CD4-positive, alpha-beta T cell treated with Interleukin-15 for 4 hours (primary cell): ENCODE measurements around the gene SEMA3G.

Experiments used
- DNase-seq: peaks from one replicate; pipeline ENCODE4 v3.0.0-alpha.2; 2020; ENCODE audit warnings: low spot score

Gene SEMA3G

DNA sequence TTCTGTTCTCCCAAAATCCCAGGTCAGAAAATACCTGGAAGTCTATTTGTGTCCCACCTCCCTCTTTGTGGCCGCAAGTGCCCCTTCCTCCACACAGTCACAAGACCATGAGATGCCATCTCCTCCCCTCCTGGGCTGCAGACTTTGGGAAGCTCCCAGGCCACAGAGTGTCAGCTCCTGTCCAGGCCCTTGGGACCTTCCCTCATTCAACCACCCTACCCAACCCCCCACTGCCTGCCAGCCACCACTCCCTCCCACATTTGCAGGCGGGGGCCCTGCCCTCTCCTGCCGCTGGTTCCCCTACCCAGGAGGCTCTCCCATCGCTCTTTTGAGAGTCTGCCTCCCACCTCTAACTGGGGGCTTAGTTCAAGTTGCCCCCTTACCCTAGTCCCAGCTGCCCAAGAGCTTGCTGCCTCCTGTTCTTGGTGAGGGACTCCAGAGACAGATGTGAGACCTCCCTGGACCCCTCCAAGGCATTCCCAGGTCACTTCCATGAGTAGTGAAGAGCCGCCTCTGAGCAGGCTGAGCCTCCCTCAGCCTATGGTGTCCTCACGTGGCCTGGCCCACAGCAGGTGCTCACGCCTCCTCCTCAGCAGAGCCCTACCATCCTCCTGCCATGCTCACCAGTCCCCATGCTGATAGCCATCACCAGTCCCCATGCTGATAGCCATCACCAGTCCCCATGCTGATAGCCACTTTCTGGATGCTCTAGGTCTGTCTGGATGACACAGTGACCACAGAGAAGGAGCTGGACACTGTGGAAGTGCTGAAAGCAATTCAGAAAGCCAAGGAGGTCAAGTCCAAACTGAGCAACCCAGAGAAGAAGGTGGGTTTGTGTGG lies 34.4 kb upstream of the SEMA3G start:
- no peak for DNase-seq

DNA sequence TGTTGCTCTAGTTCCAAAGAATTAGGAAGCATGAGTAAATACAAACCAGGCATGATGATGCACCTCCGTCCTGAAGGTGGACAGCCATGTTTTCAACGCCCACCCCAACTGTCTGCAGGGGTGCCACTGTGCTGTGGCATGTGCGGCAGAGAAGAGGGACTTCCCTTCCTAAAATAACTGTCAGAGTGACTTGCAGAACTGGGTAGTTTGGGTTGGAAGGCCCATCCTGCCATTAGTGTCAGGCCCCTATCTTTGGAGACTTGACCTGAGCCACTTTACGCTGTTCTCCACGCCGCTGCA lies 32.8 kb upstream of the SEMA3G start:
- no peak for DNase-seq

DNA sequence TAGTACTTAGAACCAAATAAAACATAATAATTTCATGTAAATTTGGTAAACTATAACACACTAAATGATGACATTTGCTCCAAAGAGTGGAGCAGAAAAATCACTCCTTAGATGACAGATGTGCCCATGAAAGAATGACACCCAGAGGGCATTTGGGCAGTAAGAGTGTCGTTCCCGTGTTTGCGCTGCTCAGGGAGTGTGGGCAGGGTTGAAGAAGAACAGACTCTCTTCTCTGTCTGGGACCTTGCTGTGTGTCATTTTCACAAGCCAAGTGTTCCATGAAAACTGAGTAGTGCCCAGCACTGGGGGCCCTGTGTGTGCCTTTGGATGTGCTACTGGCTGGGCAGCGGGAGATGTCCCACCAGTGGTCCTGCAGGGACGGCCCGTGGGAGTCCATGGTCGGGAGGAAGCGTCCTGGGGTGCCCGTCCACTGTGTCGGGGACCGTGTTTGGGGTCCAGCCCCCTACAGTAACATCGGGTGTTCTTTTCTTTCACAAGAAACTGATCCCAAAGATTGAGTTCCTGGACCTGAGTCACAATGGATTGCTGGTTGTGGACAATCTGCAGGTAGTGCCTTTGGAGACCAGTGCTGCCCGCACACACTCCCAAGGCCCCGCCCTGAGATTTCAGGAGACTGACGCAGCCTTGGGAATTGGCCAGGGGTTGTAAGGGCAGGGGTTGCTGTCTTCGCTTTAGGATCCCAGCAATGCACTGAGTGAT lies 32.3 kb upstream of the SEMA3G start:
- DNase-seq: no peak

DNA sequence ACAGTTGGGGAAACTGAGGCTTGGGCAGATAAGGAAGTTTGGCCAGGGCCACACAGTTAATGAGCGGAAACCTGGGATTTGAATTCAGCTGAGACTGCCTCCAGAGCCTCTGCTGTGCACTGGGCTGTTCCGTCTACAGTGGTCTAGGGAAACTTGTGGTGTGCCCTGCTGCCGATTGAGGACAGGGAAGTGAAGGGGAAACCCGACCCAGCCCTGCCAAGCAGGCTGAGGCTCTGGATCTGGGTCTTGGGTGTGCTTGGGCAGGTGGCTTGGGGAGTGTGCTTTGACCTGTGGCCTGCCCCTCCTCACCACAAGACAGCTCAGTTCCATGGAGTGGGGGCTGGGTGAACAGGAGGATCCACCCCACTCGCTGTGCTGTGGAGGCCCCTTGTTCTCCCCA lies 28.1 kb upstream of the SEMA3G start:
- DNase-seq: no peak

DNA sequence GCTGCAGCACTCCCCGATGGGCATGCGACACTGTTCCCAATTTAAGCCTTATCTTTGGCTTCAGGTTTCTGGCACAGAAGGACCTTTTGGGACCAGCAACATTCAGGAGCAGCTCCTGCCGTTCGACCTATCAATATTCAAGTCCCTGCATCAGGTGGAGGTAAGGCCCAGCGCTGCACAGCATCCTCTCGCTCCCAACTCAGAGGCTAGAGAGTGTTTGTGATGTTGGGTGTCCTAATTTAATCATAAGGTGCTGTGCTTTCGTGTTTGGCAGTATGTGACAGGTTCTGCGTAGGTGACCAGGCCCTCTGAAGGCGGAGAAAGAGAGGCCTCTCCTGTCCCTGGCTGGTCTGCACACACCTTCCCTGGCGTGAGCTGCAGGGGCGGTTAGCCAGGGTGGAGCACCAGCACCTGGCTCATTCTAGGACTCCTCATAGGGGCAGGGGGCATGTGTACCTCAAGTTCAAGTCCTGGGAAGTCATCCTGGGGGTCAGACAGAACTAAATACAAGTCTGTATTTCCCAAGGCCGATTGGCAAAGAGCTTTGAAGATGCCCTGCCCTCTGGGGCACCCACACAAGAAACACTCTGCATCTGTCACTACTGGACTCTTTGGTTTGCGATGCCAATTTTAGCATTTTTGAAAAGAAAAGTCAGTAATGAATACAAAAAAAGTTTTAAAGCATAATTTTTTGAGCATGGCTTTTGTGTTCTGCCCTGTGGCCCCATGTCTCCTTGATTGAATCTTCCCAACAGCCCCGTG lies 27.5 kb upstream of the SEMA3G start:
- DNase-seq: no peak

DNA sequence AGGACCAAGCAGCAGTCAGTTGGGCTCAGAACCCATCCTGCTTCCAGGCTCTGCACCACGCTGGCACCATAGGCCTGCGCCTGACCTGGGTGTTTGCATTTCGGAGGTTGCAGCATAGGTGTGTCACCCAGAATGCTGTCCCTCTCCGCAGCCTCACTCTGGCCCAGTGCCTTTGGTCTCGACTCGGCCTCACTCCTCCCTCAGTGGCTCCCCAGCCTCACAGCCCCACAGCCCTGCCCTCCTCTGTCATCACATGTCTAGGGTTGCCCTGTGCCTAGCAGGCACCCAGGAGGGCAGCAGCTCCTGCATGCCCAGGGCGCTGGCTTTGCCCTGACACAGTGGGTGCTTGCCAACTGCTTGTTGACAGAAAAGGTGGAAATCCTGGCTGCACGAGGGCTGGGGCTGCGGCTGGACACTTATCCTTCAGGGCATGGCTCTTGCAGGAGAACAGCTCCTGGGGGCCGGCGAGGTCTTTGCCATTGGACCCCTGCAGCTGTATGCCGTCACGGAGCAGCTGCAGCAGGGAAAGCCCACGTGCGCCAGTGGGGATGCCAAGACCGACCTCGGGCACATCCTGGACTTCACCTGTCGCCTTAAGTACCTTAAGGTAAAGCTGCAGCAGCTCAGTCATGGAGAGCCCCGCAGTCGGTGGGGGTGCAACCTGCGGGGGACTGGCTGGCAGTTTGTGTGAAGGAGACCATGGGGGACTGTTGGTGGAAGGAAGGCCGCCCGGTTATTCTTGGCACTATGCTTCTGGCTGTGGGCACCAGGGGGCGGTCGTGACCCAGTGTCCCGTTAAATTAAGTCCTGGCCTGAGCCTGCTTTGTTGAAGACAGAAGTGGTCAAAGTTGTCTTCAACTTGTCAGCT lies 26.7 kb upstream of the SEMA3G start:
- no peak for DNase-seq

DNA sequence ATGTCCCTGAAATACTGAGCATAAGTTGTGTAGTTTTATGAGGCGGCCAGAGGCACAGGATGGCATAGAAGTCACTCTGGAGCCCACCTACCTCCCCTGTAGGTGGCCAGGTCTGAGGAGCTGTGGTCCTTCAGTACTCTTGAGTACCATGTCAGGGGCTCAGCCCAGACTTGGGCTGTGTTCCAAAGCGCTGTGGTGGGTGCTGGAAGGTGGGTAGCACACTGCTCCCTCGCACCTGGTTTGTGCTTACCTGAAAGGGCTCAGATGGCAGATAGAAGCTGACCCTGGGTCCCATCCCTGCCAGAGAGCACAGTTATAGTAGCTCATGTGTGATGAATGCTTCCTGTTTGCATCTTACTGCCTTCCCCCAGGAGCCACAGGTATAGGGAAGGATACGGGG lies 26.0 kb upstream of the SEMA3G start:
- DNase-seq: no peak

DNA sequence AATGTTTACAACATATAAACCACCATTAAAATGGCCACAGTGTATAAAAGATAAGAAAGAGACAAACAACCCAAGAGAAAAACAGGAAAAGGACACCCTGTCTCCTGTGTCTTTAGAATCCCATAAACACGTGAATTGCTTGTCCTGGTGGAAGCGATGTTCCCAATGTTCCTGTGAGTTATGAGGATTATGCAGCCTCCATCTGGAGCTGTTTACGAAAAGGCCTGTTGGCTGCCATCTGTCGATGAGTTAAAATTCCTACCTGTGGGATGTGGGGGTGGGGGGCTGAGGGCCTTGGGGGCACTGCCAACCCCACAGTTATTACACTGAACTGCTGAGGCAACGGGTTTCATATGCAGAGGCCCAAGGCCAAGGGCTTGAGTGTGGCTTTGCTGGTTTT lies 24.1 kb upstream of the SEMA3G start:
- DNase-seq: no peak

DNA sequence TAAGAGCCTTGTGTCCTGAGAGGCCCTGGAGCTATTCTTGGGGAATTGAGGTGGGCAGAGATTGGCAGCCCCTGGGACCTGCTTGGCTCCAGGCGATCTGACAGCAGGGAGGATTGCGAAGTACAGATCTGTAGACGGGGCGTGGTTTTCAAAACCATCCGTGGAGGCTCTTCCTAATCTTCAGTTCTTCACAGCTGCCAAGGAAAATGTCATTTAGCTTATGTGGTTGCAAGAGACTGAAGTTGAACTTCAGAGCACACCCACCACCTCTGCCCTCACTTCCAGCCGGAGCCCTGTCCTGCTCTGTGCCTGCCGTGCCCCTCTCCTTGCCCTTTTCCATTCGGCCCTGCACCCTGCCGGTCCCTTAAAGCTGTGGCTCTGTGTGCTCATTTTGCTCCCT lies 23.4 kb upstream of the SEMA3G start:
- no peak for DNase-seq

DNA sequence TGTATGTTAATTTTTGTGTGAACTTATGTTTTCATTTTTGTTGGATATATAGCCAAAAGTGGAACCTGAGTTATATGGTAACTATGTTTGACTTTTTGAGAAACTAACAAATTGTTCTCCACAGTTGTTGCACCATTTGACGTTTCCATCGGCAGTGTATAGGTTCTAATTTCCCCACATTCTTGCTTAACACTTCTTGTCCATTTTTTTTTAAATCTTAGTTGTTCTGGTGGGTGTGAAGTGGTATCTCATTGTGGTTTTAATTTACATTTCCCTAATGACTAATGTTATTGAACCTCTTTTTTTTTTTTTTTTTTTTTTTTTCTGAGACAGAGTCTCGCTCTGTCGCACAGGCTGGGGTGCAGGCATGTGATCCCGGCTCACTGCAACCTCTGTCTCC lies 18.5 kb upstream of the SEMA3G start:
- DNase-seq: no peak

DNA sequence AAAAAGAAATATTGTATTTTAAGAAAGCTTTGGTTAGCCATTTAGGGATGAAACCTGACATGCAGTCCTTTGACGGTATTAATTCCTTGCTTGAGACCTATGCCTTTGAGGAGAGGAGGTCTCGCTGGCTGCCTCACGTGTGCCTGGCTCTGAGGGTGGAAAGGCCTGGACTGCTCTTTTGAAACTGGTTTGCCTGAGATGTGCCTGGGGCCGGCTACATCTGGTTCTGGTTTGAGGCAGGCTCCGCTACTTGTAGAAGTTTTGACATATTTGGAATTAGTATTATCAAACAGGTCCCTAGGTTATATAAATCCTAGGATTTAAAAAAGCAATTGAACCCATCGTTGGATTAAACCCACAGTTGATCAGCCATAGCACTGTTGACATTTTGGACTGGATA lies 17.0 kb upstream of the SEMA3G start:
- no peak for DNase-seq

DNA sequence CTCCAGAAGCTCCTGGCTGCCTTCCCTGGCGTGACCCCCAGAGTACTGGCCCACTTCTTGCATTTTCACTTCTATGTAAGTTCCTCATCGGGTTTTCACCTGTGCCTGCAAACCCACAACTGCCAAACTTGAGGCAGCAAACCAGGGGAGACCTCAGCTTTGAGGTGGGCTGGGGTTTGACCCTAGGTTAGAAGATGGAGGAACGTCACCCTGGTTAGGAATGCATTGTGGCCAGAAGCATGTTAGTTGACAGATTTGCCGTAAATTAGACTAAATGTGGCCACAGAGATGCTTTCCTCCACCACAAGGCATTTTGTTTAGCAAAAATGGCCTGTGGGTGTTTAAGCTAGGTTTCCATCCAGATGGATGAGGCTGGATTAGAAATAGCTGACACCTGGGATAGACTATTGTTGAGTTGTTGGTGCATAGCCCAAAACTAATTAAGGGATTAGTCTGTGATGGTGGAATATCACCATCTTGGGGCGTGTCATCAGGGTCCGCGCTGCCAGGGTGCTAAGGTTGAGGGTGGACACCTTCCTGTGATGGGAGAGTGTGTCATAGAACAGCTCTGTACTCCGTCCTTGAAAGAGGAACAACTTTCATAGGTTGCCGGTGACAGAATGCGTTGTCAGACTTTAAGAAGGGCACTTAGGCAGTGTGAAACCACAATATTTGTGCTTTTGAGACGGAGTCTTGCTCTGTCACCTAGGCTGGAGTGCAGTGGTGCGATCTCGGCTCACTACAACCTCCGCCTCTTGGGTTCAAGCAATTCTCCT lies 14.1 kb upstream of the SEMA3G start:
- DNase-seq: no peak

DNA sequence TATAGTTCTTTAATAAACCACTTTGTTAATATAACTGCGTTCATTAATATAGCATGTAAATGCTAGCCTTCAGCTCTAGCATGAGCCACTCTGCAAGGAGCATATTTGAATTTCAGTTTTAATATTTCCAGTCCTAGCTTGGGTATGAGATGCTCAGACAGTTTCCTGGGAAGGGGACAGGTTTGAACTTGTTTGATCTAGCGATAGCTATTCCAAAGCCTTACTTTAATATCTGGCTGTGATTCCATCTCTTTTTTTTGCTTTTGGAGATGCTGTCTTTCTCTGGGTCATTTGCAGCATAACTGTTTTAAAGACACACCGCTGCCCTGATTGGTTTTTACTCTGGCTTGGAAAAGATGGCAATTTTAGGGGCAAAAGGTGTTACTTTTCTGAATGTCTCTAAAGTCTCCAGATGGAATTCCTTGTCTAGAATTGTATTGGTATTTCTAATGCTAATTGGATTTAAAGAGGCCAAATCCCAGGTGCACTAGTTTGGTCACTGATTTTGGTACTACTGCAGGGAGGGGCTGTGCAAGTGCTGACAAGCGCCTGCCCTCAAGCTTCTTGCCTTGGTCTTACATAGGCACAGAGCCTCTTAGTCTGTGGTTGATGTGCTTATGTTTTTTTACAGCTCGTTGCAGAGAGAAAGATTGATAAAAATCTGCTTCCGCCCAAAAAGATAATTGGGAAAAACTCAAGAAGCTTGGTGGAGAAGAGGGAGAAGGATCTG lies 13.3 kb upstream of the SEMA3G start:
- no peak for DNase-seq

DNA sequence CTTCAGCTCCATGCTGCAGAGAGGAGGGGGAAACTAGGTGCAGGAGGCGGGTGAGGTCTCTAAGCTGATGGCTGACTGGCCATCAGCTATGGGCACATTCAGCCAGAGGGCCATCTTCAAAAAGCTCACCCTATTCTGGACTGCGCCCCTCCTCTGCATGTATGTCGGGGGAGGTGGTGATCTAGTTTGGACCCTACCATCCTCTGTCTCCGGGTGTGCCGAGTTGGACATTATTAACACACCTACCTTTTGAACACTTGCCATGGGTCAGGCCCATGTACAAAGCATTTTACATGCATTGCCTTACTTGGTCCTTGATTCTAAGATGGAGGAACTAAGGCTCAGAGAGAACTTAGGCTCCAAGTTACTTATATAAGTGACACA lies 11.9 kb upstream of the SEMA3G start:
- DNase-seq: no peak

DNA sequence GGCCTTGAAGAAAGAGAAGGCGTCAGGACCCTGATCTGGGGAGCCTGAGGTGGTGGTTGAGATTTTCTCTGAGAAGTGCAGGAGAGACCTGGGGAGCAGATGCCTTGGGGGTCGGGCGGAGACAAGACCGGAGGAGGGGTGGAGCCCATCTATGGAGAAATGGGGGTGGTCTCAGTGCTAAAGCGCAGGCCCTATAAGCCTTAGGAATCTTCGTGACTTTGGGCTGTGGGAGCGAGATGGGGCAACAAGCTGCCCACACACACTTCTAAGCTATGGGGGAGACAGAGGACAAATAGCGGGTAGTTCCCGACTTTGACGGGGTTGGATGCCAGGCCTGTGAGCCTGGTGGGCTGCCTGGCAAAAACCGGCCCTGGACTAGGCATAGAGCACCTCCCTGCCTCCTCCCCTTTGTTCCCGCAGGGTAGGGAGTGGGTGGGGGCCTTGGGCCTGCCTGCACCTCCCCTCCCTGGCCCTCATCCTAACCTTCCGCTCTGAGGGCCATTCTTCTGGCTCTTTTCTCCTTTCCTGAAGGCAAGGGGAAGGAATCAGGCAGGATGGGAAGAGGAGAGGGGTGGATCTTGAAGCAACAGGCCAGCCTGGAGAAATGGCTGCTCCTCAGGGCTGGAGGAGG lies 11.4 kb upstream of the SEMA3G start:
- DNase-seq: no peak

DNA sequence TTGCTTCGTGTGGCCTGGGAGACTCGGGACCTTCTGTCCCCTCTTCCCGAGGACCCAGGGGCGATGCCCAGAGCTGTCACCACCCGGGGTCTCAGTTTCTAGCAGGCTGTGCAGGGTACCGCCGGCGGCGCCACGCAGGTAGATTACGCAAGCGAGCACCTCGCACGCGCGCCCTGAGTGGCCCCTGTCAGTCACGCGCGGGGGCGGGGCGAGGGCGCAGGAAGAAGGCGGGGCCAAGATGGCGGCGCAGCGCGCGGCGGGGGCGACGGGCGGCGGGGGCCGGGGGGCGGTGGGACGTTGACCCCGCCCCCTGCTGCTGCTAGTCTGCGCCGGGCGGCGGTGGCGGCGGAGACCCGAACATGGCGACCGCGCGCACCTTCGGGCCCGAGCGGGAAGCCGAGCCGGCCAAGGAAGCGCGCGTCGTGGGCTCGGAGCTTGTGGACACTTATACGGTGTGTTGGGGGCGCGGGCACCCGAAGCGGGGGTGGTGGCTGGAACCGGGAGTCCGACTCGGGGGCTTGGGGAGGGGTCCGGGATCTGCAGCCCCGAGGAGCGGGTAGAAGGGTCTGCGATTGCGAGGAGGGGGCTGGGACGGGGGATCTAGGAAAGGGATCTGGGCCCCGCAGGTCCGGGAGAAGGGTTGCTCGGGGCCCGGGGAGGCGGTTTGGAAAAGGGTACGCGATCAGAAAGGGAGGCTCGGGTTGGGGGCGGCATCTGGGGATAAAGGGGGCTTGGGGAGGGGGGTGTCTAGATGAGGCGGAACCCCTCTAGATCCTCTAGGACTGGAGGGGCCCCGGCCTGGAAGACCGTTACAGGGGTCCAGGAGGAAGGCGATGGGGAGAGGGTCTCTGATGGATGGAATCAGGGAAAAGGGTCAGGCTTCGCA lies 10.6 kb upstream of the SEMA3G start, which contains the start of gene NISCH:
NISCH (plus strand) TSS at position 322 of the 886 bp plus-strand sequence; CDS start at position 360, 38 bp downstream.
- peak; percentile 96 for DNase-seq

DNA sequence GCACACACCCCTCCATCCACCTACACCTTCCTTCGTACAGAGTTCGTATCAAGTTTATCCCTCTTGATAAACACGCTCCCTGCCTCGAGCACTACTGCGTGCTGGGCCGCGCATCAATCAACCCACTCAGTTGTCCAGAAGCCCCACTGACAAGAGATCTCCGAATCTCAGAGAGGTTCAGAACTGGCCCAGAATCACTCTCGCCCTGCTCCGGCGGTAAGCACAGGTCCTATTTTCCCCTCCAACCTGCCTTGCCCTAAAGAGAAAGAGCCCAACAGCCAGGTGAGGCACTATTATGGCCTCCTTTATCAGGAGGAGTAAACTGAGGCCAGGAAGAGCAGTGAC lies 10.0 kb upstream of the SEMA3G start:
- no peak for DNase-seq

DNA sequence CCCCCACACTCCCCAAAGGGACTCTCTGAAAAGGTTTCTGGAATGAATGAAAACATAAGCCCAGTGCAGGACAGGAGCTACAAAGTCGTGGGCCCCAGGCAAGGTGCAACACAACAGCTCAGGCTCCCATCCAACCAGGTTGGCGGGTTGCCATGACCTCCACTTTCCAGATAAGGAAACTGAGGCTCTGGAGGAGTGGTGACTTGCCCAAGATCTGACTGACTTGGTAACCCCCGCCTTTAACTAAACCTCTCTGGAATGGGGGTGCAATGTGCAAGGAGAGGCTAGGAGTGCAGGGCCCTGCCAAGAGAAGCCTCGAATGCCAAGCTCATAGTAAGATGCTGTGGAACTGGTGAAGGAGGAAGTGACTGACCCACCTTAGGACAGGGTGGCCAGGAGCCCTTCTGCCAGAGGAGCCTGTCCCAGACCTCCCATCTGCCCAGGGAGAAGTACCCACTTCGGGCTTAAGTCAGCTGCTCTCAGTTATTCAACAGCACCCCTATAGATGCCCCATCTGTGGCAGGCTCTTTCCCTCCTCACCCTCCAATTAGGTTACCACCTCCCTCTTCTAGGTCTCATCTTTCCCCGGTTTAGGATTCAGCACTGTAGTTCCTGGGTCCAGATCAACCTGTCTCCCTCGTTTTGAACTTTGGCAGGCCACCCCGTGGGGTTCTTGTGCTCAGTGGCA lies 9.5 kb upstream of the SEMA3G start:
- DNase-seq: no peak
